Iris pigment epithelial cell (primary cell): ENCODE data around the gene CCDC170.
"Not testable (repeated sequence)": the region's sequence is repeated elsewhere in the genome, so short reads cannot be mapped to it uniquely, and the experiment has no call there.

Experiments
- DNase-seq: peaks from one replicate; pipeline ENCODE4 v3.0.0-alpha.2; 2011; ENCODE audit warnings: low read depth

The CCDC170 gene

DNA sequence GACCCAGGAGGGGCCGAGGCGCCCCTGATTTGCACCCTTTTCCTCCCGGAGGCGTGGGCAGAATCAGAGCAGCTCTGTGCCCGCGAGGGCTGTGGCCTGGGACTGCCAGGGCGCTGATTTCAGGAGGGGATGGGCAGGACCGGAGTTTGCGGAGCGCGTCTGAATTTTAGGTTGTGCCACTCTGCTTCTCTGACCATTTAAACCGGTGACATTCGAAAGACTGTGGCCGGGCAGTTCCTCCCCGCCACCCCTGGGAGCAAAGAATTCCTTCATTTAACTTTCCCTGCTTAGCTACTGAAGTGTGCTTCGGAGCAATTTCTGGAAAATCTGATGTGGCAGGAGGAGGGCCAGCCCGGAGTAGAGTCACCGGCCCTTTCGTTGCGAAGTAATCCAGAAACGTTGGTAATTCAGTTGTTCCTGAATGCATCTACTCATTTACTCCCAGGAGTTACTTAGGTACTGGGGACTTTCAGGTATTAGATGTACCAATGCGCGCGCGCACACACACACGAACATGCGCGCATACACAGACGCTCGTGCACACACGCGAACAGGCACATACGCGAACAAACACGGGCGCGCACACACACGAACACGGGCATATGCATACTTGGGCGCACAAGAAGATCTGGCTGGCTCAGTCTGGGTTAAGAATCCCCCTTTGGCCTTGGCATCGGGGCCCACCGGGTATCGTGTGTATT, 568 bp downstream of the CCDC170 start:
- DNase-seq, result peak; percentile 43

DNA sequence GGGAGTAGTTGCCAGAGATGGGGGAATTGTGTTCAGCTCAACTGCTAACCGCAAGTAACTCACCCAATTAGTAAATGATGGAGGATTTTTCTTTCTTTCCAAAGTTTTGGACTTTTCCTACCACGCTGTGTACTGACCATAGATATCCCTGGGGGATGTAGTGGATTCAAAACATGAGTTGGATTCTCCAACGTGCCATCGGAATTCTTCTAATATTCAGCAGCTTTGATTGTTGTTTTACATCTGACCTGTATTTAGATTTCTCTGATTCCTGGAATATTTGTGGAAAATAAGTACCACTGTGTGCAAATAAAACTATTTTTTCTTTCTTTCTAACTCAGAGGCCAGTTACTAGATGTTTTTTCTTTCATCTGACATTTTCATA, 1.1 kb downstream of the CCDC170 start:
- DNase-seq, result no peak

DNA sequence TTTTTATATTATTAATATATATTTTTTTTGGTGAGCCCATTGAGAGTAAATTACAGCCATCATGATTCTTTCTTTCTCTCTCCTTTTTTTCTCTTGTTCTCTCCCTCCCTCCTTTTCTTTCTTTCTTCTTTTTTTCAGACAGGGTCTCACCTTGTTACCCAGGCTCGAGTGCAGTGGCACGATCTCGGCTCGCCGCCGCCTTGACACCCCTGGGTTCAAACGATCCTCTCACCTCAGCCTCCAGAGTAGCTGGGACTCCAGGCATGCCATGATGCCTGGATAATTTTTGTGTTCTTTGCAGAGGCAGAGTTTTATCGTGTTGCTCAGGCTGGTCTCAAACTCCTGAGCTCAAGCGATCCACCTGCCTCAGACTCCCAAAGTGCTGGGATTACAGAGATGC, 1.6 kb downstream of the CCDC170 start:
- DNase-seq, result no peak

DNA sequence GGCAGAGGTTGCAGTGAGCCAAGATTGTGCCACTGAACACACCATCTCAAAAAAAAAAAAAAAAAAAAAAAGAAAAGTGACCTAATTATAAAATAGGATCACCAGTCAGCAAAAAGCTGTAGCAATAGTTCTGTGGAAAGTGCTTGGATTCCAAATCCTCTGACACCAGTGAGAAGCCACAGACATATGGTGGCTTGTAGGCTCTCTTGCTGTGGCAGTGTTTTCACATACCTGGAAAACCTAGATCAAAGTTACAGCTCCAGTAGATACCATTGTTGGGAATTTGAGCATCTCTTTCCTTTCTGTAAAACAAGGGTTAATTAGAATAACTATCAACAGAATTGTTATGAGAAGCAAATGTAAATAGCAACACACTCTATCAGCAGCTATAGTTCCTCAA, 4.1 kb downstream of the CCDC170 start:
- DNase-seq, result no peak

DNA sequence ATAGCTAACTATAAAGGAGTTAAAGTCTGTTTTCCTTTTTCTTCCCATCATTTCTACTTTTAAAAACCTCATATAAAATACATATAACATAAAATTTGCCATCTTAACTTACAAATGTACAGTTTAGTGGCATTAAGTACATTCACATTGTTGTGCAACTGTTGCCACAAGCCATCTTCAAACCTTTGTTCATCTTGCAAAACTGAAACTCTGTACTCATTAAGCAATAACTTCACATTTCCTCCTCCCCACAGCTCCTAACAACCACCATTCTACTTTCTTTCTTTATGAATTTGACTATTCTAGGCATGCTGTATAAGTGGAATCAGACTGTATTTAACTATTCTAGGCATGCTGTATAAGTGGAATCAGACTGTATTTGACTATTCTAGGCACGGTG, 4.5 kb downstream of the CCDC170 start:
- peak; percentile 55 for DNase-seq

DNA sequence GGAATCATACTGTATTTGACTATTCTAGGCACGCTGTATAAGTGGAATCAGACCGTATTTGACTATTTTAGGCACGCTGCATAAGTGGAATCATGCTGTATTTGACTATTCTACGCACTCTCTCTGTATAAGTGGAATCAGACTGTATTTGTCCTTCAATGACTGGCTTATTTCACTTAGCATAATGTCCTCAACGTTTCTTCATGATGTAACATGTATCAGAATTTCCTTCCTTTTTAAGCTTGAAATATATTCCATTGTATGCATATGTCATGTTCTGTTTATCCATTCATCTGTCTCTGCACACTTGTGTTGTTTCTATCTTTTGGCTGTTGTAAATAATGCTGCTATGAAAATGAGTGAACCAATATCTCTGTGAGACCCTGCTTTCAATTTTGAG, 5.7 kb downstream of the CCDC170 start:
- no peak for DNase-seq

DNA sequence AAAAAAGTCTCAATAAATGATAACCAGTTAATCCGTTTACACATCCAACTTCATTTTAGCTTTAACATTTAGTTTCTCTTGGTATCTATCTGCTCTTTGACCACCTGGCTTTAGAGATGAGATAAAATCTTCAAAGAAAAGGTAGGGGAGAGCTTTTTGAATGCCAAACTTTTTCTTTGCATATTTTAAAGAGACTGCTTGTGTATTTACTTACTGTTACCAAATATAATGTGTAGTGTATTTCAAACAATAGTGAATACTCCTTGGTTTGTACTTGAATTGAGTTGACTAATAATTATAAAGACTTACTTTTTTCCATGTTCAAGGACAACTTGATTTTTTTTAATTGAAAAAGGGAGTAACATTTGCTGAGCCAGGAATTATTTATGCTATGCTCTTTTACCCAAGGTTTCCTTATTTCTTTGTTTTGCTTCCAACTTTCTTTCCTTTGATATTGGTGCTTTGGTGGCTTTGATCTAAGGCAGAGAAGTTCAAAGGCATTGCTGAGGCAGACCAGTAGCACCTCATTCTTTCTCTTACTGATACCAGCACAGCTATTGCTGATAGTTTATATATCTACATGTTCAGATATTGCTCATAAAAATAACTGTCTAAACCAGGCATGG, 7.8 kb downstream of the CCDC170 start:
- DNase-seq, result no peak

DNA sequence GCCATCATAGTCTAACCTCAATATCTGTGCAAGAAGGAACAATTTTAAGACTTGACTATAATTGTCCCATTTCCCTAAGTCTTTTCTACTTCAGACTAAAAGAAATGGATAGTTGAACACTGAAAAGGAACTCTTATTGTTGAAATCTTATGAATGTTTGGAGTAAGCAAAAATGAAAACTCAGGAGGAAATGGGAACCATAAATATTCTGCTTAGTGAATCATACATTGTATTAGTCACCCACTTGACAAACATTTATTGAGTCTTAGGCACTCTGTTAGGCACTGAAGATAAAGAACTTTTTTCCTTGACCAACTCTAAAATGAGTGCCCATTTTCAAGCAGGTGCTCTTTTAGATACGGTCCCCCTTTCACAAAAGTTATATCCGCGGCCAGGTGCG, 8.7 kb downstream of the CCDC170 start:
- peak; percentile 55 for DNase-seq

DNA sequence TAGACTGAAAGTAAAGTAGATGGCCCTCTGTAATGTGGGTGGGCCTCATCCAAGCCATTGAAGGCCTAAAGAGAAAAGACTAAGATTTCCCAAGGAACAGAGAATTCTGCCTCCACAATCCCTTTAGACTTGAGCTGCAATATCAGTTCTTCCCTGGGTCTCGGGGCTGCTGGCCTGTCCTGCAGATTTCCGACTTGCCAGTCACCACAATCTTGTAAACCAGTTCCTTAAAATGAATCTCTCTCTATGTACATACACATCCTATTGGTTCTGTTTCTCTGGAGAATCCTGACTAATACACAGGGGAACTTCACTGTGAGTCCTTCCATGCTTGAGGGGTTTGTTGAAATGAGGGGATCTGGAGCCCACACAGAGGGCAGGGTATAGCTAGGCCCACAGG, 12.9 kb downstream of the CCDC170 start:
- DNase-seq, result no peak

DNA sequence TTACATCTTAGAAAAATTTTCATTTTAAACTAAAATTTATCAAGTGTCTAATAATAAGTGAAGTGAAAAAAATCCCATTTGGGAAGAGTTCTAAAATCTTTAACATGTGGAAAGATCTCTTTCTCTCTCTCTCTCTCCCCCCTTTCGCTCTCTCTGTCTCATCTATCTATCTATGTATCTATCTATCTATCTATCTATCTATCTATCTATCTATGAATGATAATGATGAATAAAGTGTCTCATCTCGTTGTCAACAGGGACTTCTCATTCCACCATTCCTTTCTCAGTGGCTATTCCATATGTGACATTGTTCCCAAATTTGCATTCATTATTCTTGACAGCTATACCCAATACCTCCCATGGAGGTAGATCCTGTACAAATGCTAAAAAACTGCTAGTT, 15.2 kb downstream of the CCDC170 start:
- DNase-seq, result no peak

DNA sequence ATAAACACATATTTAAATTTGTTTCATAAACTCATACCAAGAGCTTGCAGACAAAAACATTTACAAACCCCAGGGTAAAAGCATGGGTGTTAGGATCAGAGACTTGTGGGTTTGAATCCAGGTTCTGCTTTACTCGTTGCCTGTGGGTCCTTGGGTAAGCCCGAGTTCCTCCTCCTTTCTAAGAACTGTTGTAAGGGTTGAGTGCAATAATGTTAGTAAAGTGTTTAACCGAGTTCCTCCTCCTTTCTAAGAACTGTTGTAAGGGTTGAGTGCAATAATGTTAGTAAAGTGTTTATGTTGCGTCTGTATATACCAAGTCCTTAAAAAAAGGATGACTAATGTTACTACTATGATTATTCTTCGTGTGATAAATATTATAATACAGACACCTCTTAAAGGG, 18.7 kb downstream of the CCDC170 start:
- DNase-seq, result no peak

DNA sequence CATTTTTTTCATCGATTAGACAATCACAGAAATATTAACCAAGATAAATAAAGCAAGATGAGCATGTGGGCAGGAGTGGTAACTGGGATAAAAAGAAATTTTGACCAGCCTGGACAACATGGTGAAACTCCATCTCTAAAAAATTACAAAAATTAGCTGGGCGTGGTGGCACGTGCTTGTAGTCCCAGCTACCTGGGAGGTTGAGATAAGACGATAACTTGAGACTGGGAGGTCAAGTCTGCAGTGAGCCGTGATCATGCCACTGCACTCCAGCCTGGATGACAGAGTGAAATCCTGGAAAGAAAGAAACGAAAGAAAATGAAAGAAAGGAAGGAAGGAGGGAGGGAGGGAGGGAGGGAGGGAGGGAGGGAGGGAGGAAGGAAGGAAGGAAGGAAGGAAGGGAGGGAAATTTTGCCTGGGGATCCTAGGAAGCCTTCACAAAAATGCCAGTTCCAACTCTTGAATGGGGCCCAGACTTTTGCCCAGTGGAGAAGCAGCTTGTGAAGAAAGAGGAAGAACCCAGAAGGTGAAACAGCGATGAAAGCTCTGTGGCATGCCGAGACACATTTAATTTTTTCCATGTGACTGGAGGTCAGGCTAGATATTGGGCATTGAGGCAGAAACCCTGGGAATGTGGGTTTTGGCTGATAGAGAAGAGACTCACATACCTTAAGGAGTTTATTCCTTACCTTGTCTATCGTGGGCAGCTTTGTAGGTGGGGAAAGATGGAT, 20.3 kb downstream of the CCDC170 start:
- DNase-seq, result no peak

DNA sequence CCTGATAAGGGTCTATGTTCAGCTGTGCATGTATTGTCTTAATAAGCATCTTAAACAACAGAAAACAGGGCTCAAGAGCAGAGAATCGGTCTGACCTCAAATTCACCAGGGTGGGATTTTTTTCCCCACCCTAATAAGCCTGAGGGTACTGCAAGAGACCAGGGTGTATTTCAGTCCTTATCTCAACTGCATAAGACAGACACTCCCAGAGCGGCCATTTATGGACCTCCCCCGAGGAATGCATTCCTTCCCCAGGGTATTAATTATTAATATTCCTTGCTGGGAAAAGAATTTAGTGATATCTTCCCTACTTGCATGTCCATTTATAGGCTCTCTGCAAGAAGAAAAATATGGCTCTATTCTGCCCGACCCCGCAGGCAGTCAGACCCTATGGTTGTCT, 25.2 kb downstream of the CCDC170 start:
- DNase-seq, result not testable (repeated sequence)

DNA sequence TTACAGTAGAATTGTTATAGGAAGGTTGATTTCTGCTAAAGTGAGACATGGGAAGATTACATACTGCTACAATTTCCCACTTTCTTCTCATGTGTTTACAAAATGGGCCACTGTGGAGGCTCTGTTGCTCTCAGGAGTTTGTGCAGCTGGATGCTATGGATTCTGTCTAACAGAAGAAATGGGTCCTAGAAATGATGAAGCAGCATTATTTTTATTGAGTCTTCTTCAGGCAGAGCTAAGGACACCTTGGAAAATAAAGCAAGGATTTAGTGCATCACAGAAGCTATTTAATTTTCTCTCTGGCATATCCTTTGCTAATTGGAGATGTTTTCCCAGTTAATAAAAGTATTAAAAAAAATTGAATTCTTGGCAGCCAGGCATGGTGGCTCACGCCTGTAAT, 29.2 kb downstream of the CCDC170 start:
- DNase-seq, result no peak

DNA sequence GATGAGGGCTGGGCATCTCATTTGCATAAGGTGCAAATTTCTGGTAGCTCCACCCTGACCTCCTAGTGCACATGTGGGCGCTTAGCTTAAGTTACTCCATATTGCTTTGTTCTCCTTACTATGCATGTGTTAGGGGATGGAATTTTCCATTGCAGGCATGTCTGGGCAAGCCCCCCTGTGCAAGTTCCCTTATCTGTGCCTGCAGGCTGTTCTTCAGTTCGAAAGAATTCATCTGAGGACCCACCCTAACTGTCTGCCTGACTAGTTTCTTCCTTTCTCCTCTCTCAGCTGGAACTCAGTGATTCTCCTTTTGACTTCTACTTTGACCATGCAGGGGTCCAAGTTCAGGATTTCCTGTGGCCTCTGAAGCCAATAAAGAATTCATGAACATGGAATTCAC, 30.2 kb downstream of the CCDC170 start:
- DNase-seq, result peak; percentile 6

DNA sequence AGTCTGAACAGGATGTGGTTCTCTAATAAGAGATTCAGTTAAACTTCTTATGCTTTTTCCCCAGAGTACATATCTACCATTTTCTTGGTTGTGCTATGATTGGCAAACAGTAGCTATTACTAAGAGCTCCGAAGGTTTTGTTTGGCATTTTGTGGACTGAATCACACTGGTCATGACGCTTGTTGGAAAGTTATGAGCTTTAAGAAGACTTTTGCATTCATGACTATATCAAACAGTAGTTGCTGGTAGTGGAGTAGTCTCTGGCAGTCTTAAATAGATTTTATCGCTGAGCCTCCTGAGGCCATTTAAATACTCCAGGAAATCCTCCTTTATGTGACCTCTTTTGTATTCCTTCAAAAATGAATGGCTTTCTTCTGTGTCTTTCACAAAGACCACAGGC, 40.8 kb downstream of the CCDC170 start:
- DNase-seq, result no peak

DNA sequence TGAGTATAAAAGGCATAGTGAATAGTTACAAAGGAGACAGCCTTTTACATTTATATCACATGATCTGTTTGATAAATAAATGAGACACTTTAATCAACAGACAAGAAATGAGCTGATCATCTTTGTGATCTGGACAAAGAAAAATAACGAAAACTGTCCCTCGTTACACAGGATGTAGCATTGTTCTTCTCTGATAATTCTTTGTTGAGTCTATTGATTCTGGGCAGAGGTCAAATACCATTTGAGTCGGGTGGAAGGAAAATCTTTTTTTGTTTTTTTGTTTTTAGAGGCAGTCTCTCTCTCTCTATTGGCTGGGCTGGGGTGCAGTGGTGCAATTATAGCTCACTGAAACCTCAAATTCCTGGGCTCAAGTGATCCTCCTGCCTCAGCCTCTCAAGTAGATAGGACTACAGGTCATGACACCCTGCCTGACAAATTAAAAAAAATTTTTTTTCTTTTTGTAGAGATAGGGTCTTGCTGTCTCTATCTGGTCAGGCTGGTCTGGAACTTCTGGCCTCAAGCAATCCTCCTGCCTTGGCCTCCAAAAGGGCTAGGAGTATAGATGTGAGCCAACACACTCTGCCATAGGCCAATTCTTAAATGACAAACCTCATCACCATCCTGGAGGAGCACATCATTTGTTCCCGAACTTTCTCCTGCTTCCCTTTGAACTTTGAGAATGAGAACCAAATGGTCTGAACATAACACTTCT, 41.8 kb downstream of the CCDC170 start:
- no peak for DNase-seq

DNA sequence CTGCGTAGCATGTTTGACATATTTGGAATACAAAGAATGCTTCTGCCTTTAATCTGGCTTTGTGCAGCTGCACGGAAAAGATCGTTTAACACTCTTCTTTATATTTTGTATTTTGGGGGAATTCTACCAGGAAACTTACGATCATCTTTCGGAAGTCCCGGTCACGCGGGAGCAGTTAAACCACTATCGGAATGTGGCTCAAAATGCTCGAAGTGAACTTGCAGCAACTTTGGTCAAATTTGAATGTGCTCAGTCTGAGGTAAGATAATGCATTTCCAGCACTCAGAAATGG, 42.3 kb downstream of the CCDC170 start:
- DNase-seq, result no peak

DNA sequence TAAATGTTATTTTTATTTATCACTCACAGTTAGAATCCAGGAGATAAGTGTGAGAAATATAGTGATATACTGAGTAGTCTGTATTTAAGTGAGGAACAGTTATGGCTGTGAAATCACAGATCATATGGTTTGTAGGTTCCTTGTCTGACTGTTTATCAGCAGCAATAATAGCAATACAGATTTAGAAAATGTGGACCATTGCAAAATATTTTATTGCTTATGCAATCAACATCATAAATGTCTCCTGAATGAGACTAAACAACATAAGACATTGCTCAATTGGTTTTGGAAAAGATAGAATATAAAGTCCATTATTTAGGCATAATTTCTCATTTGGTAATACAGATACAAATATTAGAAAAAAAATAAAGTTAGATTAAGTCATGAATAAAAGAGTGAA, 43.7 kb downstream of the CCDC170 start:
- peak; percentile 3 for DNase-seq

DNA sequence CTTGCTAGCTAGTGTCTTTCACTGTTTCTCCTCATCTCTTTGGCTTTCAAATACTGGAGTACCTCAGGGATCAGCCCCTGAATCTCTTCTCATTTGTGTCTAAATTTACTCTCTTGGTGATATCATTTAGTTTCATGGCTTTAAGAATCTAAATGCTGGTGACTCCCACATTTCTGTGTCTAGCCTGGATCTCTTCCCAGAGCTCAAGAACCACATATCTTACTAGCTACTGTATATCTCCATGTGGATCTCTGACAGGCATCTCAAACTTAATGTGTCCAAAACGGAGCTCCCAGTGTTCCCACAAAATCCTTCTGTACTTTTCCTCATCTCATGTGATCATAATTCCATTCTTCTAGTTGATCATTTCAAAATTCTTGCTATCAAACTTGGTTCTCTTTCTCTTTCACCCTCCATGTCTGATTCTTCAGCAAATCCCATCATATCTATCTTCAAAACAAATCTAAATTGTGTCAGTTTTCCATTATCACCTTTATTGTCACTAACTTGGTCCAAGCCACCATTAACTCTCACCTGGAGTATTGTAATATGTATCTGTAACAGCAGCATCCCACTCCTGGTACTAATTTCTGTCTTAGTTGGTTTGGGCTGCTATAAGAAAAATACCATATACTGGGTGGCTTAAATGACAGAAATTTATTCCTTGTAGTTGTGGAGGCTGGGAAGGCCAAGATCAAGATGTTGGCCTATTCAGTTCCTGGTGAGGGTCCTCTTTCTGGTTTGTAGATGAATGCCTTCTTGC, 45.9 kb downstream of the CCDC170 start:
- no peak for DNase-seq

DNA sequence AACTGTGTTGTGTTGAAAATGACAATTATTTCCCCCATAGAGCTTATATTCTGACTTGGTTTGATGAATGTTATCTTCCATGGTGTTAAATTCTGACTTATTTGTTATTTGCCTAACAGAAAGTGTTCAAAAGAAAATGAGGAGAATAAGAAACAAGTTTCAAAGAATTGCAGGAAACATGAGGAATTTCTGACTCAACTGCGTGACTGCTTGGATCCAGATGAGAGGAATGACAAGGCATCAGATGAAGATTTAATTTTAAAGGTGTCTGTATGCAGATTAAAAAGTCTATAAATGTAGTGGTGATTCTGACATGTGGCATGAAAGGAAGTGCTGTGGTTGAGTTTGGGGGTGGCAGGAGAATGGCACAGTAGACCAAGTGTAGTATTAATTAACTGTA, 50.6 kb downstream of the CCDC170 start:
- DNase-seq, result no peak

DNA sequence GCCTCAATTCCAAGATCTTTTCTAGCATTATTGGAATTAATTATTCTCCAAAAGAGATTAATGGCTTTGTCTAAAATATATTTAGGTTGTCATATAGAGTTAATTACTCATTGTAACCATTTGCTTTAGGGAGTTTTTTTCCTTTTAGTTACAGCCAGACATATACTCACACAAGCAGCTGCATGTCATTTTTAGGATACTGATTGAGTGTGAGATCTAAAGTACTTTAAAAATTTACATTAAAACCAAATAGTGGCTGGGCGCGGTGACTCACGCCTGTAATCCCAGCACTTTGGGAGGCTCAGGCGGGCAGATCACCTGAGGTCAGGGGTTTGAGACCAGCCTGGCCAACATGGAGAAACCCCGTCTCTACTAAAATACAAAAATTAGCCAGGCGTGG, 51.1 kb downstream of the CCDC170 start:
- DNase-seq, result not testable (repeated sequence)
